Stomach (tissue), 9 donors: ENCODE results near the gene GOSR2. TPM values are rescaled to one million over a fixed set of nuclear protein-coding genes. Genes with fewer than 3 reads are reported as not detected.
A peak's percentile ranks its signal among the peaks of the same experiment; 100 is the strongest.

Source experiments
- DNase-seq, 2 donors: peaks; one replicate each; pipeline versions ENCODE4 v3.0.0 to v3.0.0-alpha.2; 2013 to 2019
- H3K27ac ChIP-seq, 5 donors: fragments of 200-600 bp in 4 of 5; sonication (generic) in 4 of 5; one replicate each; pipeline ENCODE4 v1.5.1; 2013 to 2019; ENCODE audit warnings: mild to moderate bottlenecking in 1 of 5, moderate library complexity in 1 of 5
- H3K27me3 ChIP-seq, 3 donors: fragments of 200-600 bp; sonication (generic); one replicate each; pipeline ENCODE4 v1.5.1; 2017 to 2019; ENCODE audit warnings: mixed run types in 1 of 3
- H3K36me3 ChIP-seq, 4 donors: fragments of 200-600 bp; sonication (generic); 1 replicate in 3 of 4; 2 replicates in 1 of 4; pipeline ENCODE4 v1.5.1; 2016 to 2019
- H3K4me1 ChIP-seq, 4 donors: fragments of 200-600 bp; sonication (generic); one replicate each; pipeline ENCODE4 v1.5.1; 2016 to 2019
- H3K4me3 ChIP-seq, 4 donors: fragments of 200-600 bp; sonication (generic) in 3 of 4; one replicate each; pipeline ENCODE4 v1.5.1; 2016 to 2019; ENCODE audit warnings: mild to moderate bottlenecking in 1 of 4
- H3K9me3 ChIP-seq, 4 donors: fragments of 200-600 bp; sonication (generic); one replicate each; pipeline ENCODE4 v1.5.1; 2016 to 2019
- EP300 ChIP-seq: sonication (generic); formaldehyde crosslinking; IDR thresholded peaks from one replicate; pipeline ENCODE4 v1.6.1; 2017; ENCODE audit warnings: antibody characterized with exemption
- POLR2A ChIP-seq, 4 donors: fragments of 450-650 bp; IDR thresholded peaks; one replicate each; pipeline ENCODE4 v1.6.1; 2016; ENCODE audit warnings: antibody characterized with exemption in 4 of 4, control low read depth in 2 of 4, mild to moderate bottlenecking in 1 of 4, moderate library complexity in 1 of 4
- POLR2AphosphoS5 ChIP-seq, 3 donors: sonication (generic); formaldehyde crosslinking; IDR thresholded peaks; one replicate each; pipeline ENCODE4 v1.6.1; 2016; ENCODE audit warnings: antibody characterized with exemption in 3 of 3
- WGBS, 5 donors: extraction: QIAGEN DNeasy Blood & Tissue Kit in 3 of 5; methylation state at CpG; one replicate each; pipeline versions ENCODE4 v1.1.5 to v1.1.7; 2013 to 2018; 5-methylcytosine and 5-hydroxymethylcytosine counted together
- intact Hi-C: fragments of 100-400 bp; cut with DNase I; formaldehyde crosslinking; loops from one replicate; pipeline ENCODE4 v1.15.1; 2023; ENCODE audit warnings: low total_unique reads
- polyA plus RNA-seq, 3 donors: library from polyadenylated mRNA; stranded (reverse); fragments of 200-250 nt; gene quantifications; one replicate each; pipeline ENCODE4 v1.2.3, GENCODE V29; 2013
- total RNA-seq, 5 donors: library from RNA; depleted of rRNA; stranded (reverse); fragments of >200 nt; gene quantifications; one replicate each; pipeline versions ENCODE4 v1.1.0 to v1.2.3, GENCODE V29; 2014 to 2016
- TF ChIP-seq, protein P1 (sequence below), 7 experiments: fragments of 450-650 bp in 4 of 7; fragments of 200-600 bp in 3 of 7; sonication (generic) in 3 of 7; IDR thresholded peaks; one replicate each; pipeline ENCODE4 v1.5.1; 2016 to 2019; ENCODE audit warnings: antibody characterized with exemption in 7 of 7, control low read depth in 2 of 7, mild to moderate bottlenecking in 1 of 7
- donor health status: healthy with polysubstance abuse.
- donor health status: Bipolar disorder and iron deficiency.
- donor health status: healthy.

GOSR2 gene
- total and polyA plus RNA-seq, 8 donors = 15.3 to 84.0 (median 31.9) TPM

- no peak for TF ChIP-seq EP300
- TF ChIP-seq, protein P1, sequence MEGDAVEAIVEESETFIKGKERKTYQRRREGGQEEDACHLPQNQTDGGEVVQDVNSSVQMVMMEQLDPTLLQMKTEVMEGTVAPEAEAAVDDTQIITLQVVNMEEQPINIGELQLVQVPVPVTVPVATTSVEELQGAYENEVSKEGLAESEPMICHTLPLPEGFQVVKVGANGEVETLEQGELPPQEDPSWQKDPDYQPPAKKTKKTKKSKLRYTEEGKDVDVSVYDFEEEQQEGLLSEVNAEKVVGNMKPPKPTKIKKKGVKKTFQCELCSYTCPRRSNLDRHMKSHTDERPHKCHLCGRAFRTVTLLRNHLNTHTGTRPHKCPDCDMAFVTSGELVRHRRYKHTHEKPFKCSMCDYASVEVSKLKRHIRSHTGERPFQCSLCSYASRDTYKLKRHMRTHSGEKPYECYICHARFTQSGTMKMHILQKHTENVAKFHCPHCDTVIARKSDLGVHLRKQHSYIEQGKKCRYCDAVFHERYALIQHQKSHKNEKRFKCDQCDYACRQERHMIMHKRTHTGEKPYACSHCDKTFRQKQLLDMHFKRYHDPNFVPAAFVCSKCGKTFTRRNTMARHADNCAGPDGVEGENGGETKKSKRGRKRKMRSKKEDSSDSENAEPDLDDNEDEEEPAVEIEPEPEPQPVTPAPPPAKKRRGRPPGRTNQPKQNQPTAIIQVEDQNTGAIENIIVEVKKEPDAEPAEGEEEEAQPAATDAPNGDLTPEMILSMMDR (IDR thresholded peaks at IDR 0.05) = no peak
- TF ChIP-seq POLR2AphosphoS5 (IDR thresholded peaks at IDR 0.05) = no peak
- TF ChIP-seq POLR2A (IDR thresholded peaks at IDR 0.05) = no peak
- Histone ChIP-seq H3K9me3 (no peaks in the 10 kb centered on the region), H3K27me3 (peaks cover 0 to 4% (median 4%) of the 10 kb centered on the region in 3 donors), H3K36me3 (peaks cover 0 to 8% (median 0%) of the 10 kb centered on the region in 4 donors), H3K4me1 (peaks cover 7 to 31% (median 11%) of the 10 kb centered on the region in 4 donors), H3K4me3 (no peak overlapping the region), H3K27ac (no peak overlapping the region)
- intact Hi-C loops = no loop called here
- DNase-seq = no peak
- 86 to 95% (median 94%) methylated on average over 5 of the region's 5 CpGs for WGBS, 5 donors
These were observed 25.6 kb downstream of the GOSR2 start for GRCh38 chr17:46948544-46948943.

GRCh38 chr17:46949291-46950174, 26.6 kb downstream of the GOSR2 start:
- intact Hi-C loops = no loop called here

GRCh38 chr17:46950342-46950996, 27.5 kb downstream of the GOSR2 start:
- Histone ChIP-seq H3K36me3 (peaks cover 0 to 8% (median under 1%) of the 10 kb centered on the region in 4 donors), H3K27ac (no peak overlapping the region), H3K4me1 (peaks cover 0 to 12% (median 0%) of the 10 kb centered on the region in 4 donors), H3K4me3 (no peak overlapping the region), H3K9me3 (no peaks in the 10 kb centered on the region), H3K27me3 (peaks cover 0 to 4% (median 4%) of the 10 kb centered on the region in 3 donors)
- 64 to 77% (median 73%) methylated on average over 7 of the region's 7 CpGs for WGBS, 5 donors
- no peak for DNase-seq
- intact Hi-C loops = no loop called here
- no peak for TF ChIP-seq POLR2A (IDR thresholded peaks at IDR 0.05)
- no peak for TF ChIP-seq EP300
- TF ChIP-seq, protein P1 (IDR thresholded peaks at IDR 0.05) = no peak
- no peak for TF ChIP-seq POLR2AphosphoS5 (IDR thresholded peaks at IDR 0.05)

More at GRCh38 chr17:46949291-46950174, 26.6 kb downstream of the GOSR2 start:
- Histone ChIP-seq H3K36me3 (peaks cover 0 to 8% (median 0%) of the 10 kb centered on the region in 4 donors), H3K4me1 (peaks cover 0 to 21% (median 2%) of the 10 kb centered on the region in 4 donors), H3K4me3 (no peak overlapping the region), H3K27ac (no peak overlapping the region), H3K27me3 (peaks cover 0 to 4% (median 4%) of the 10 kb centered on the region in 3 donors), H3K9me3 (no peaks in the 10 kb centered on the region)
- TF ChIP-seq, protein P1 (IDR thresholded peaks at IDR 0.05) = no peak
- TF ChIP-seq POLR2A (IDR thresholded peaks at IDR 0.05) (no peak), EP300 (no peak), POLR2AphosphoS5 (IDR thresholded peaks at IDR 0.05) (no peak)
- DNase-seq = no peak
- 81 to 87% (median 86%) methylated on average over 9 to 11 of the region's 11 CpGs for WGBS, 5 donors

DNA sequence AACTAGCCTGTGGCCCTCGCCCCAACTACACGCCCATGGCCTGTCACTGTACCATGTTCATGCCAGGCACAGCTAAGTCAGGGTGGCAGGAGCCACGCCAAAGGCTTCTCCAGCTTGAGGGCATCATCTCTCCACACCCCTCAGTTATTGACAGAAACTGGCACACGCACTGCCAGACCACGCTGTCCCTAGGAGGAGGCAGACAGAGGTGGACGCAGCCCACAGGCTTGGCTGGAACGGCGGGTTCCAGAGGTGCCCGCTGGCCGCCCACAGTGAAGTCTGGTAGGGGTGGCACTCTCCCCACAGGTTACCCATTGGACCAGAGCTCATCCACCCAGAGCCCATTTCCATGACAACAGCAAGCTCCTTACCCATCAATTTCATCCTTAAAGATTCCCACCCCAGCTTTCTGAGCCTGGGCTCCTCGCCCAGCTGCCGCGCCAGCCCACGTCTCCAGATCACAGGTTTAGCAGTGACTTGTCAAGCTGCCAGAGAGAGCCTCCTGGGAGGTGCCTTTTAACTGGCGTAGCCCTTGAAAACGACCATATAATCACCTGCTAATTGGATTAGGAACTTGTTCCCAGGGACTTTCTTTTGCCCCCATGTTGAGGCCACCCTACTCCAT, 28.1 kb downstream of the GOSR2 start:
- TF ChIP-seq POLR2A (IDR thresholded peaks at IDR 0.05) = no peak
- TF ChIP-seq, protein P1 (IDR thresholded peaks at IDR 0.05) = no peak
- no peak for TF ChIP-seq EP300
- no peak for TF ChIP-seq POLR2AphosphoS5 (IDR thresholded peaks at IDR 0.05)
- no peak overlapping the region for H3K27ac ChIP-seq
- WGBS, 5 donors = 43 to 61% (median 58%) methylated on average over 14 to 16 of the region's 16 CpGs
- peaks cover 0 to 8% (median 5%) of the 10 kb centered on the region in 4 donors for H3K36me3 ChIP-seq
- peaks cover 0 to 10% (median 0%) of the 10 kb centered on the region in 4 donors for H3K4me1 ChIP-seq
- DNase-seq = peak in 1 of 2 donors; percentile 17
- intact Hi-C loops = no loop called here
- peaks cover 0 to 4% (median 4%) of the 10 kb centered on the region in 3 donors for H3K27me3 ChIP-seq
- no peaks in the 10 kb centered on the region for H3K9me3 ChIP-seq
- no peak overlapping the region for H3K4me3 ChIP-seq
